ENCODE data around the gene NINL. TPM values are rescaled to one million over a fixed set of nuclear protein-coding genes. Genes with fewer than 3 reads are reported as not detected.

NINL gene
- total and polyA plus RNA-seq, 2 experiments from 2014 or later, result 23.2 to 24.5 TPM

DNA sequence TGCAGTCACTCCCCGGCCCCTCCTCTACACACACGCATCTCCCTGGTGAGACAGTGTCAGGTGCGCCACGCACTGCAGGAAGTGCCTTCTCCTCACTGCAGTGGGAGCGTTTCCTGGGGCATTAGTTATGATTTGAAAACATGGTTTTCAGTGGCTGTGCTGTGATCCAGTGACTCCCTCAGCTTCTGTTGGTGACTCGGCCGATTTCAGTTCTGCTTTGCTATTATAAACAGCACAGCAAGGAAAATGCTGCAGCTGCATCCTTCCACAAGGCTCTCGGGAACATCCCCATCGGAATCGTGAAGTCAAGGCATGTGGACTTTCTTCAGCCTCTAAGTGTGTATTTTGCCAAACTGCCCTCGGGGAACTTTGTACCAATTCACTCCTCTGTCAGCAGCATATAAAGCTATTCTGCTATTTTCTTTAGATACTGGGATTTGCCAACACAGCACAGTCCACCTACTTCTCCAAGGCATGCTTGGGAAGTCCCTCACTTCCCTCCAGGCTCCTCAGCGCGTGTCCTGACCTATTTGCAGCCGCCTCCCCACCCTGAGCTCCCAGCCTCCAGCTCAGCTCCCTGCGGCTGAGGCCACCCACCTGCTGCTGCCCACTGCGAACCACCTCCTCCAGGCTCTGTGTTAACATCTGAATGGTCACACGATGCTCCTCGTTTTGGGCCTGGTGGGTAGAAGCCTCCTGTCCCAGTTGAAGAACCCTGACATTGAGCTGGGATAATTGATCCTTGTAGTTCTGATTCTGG lies 123.4 kb downstream of the NINL start:
- TF ChIP-seq CTCF (IDR thresholded peaks at IDR 0.05; ENCODE audit: poor library complexity), result no peak
- TF ChIP-seq EZH2phosphoT487 (IDR thresholded peaks at IDR 0.05; ENCODE audit: low read depth, severe bottlenecking, unreplicated experiment), result no peak
- TF ChIP-seq EZH2 (IDR thresholded peaks at IDR 0.05; ENCODE audit: borderline replicate concordance), result no peak
- Histone ChIP-seq H3K9me3 (ENCODE audit: low read depth) (no peaks in the 10 kb centered on the region), H3K9me2 (replicated peaks; ENCODE audit: insufficient read depth) (no peaks in the 10 kb centered on the region), H3K79me2 (no peaks in the 10 kb centered on the region), H3K4me3 (no peak overlapping the region), H3K4me2 (no peak overlapping the region), H3K36me3 (replicated peaks; ENCODE audit: insufficient read depth, low read depth) (no peaks in the 10 kb centered on the region), H2AFZ (no peak overlapping the region), H3K27ac (no peak overlapping the region), H3K4me1 (ENCODE audit: insufficient read depth) (no peaks in the 10 kb centered on the region), H4K20me1 (ENCODE audit: insufficient read depth, poor library complexity, severe bottlenecking) (no peaks in the 10 kb centered on the region), H3K27me3 (no peaks in the 10 kb centered on the region)
- 93% methylated on average over 18 of the region's 18 CpGs for WGBS (ENCODE audit: low lambda C conversion rate, missing lambda C conversion rate)
- no peak for DNase-seq (ENCODE audit: low spot score)

DNA sequence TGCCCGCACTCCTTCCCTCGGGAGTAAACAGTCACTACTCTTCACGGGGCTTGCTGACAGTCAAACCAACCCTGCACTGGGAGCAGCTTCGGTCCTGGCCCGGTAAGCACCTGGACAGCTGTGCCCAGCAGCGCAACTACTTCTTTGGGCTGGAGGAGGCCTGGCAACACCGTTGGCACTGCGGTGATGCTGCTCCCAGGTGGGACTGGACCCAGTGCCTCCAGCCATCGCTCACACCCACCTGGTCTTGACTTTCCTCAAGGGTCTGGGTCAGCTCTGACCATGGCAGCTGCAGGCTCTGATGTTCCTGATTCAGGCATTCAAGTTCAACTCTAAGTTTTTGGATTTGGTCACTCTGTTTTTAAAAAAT lies 124.1 kb downstream of the NINL start:
- 84% methylated on average over 9 of the region's 9 CpGs for WGBS (ENCODE audit: low lambda C conversion rate, missing lambda C conversion rate)
- H3K27ac ChIP-seq, result no peak overlapping the region
- DNase-seq (ENCODE audit: low spot score), result no peak

GRCh38 chr20:25460566-25461280 lies 124.6 kb downstream of the NINL start:
- no peak for TF ChIP-seq CTCF (IDR thresholded peaks at IDR 0.05; ENCODE audit: poor library complexity)
- no peak for TF ChIP-seq EZH2 (IDR thresholded peaks at IDR 0.05; ENCODE audit: borderline replicate concordance)
- no peak for TF ChIP-seq EZH2phosphoT487 (IDR thresholded peaks at IDR 0.05; ENCODE audit: low read depth, severe bottlenecking, unreplicated experiment)
- no peak overlapping the region for H3K4me2 ChIP-seq
- WGBS (ENCODE audit: low lambda C conversion rate, missing lambda C conversion rate), result 94% methylated on average over 19 of the region's 19 CpGs

More for the DNA sequence above, 124.1 kb downstream of the NINL start:
- Histone ChIP-seq H2AFZ (no peak overlapping the region), H3K4me2 (no peak overlapping the region), H3K27me3 (no peaks in the 10 kb centered on the region), H3K79me2 (no peaks in the 10 kb centered on the region), H3K4me3 (no peak overlapping the region), H3K4me1 (ENCODE audit: insufficient read depth) (no peaks in the 10 kb centered on the region), H3K9me3 (ENCODE audit: low read depth) (no peaks in the 10 kb centered on the region), H3K36me3 (replicated peaks; ENCODE audit: insufficient read depth, low read depth) (no peaks in the 10 kb centered on the region), H3K9me2 (replicated peaks; ENCODE audit: insufficient read depth) (no peaks in the 10 kb centered on the region), H4K20me1 (ENCODE audit: insufficient read depth, poor library complexity, severe bottlenecking) (no peaks in the 10 kb centered on the region)
- TF ChIP-seq CTCF (IDR thresholded peaks at IDR 0.05; ENCODE audit: poor library complexity), result no peak
- no peak for TF ChIP-seq EZH2phosphoT487 (IDR thresholded peaks at IDR 0.05; ENCODE audit: low read depth, severe bottlenecking, unreplicated experiment)
- no peak for TF ChIP-seq EZH2 (IDR thresholded peaks at IDR 0.05; ENCODE audit: borderline replicate concordance)

More at GRCh38 chr20:25460566-25461280, 124.6 kb downstream of the NINL start:
- no peaks in the 10 kb centered on the region for H4K20me1 ChIP-seq (ENCODE audit: insufficient read depth, poor library complexity, severe bottlenecking)
- no peaks in the 10 kb centered on the region for H3K9me2 ChIP-seq (replicated peaks; ENCODE audit: insufficient read depth)
- H3K4me1 ChIP-seq (ENCODE audit: insufficient read depth), result no peaks in the 10 kb centered on the region
- H3K27ac ChIP-seq, result no peak overlapping the region
- H3K27me3 ChIP-seq, result no peaks in the 10 kb centered on the region
- no peak overlapping the region for H3K4me3 ChIP-seq
- DNase-seq (ENCODE audit: low spot score), result no peak
- no peak overlapping the region for H2AFZ ChIP-seq
- H3K36me3 ChIP-seq (replicated peaks; ENCODE audit: insufficient read depth, low read depth), result no peaks in the 10 kb centered on the region
- H3K9me3 ChIP-seq (ENCODE audit: low read depth), result no peaks in the 10 kb centered on the region
- H3K79me2 ChIP-seq, result no peaks in the 10 kb centered on the region
